Stimulated activated CD4-positive, alpha-beta T cell treated with anti-CD3 and anti-CD28 coated beads, Interleukin-1b, Interleukin-23, amount 100 ng/mL, for 4 hours (primary cell): Measurements from ENCODE around the gene GALNT9.
"Not testable (repeated sequence)": the region's sequence is repeated elsewhere in the genome, so short reads cannot be mapped to it uniquely, and the experiment has no call there.

ENCODE experiments used
- DNase-seq, 2 donors: peaks; one replicate each; pipeline ENCODE4 v3.0.0-alpha.2; 2020; ENCODE audit warnings: low read depth in 2 of 2

Gene GALNT9

DNA sequence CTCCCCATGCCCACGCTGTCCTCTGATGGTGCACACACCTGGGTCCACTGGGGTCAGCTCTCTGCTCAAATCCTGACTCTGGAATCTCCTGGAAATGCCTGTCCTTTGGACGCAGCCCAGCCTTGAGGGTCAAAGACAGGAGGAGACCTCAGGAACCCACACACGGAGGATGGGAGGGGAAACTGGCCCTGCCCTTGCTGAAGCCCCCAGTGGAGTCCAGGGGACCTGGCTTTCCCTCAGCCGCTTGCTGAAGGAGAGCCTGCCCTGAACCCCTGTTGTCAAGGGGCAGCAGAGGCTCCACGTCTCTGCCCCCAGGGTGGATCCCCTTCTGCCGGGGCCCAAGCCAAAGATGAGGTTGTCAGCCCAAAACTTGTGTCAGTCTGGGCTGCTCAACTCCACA is 16.9 kb downstream of the GALNT9 start:
- no peak for DNase-seq

DNA sequence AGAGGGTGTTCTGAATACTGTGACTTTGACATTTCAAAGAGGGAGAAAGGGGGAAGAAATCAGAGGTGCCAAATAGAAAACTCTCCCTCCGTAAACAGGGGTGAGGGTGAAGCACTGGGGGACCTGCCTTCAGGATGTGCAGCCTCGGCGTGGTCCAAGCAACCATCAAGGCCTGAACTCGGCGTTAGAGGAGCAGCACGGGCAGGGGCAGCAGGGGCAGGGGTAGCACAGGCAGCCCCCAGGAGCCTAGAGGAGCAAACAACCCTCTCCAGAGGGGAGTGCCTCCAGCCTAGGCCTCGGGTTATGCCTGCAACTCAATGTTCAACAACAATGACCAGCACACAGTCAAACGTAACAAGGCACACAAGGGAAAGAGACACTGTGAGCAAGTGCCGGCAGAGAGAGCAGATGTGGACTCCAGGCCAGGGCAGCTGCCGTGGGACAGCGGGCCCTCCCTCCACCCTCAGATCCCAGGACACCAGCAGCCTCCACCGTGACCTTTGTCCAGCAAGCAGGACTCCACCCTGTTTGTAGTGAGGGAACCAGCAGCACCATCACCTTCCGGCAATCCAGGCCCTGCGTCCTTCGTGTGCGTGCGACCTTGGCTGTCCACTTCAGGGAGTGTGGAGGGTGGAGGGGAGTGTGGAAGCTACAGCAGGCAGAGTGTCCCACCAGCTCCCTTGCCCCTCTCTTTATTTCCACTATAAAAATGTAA is 18.0 kb downstream of the GALNT9 start:
- no peak for DNase-seq

DNA sequence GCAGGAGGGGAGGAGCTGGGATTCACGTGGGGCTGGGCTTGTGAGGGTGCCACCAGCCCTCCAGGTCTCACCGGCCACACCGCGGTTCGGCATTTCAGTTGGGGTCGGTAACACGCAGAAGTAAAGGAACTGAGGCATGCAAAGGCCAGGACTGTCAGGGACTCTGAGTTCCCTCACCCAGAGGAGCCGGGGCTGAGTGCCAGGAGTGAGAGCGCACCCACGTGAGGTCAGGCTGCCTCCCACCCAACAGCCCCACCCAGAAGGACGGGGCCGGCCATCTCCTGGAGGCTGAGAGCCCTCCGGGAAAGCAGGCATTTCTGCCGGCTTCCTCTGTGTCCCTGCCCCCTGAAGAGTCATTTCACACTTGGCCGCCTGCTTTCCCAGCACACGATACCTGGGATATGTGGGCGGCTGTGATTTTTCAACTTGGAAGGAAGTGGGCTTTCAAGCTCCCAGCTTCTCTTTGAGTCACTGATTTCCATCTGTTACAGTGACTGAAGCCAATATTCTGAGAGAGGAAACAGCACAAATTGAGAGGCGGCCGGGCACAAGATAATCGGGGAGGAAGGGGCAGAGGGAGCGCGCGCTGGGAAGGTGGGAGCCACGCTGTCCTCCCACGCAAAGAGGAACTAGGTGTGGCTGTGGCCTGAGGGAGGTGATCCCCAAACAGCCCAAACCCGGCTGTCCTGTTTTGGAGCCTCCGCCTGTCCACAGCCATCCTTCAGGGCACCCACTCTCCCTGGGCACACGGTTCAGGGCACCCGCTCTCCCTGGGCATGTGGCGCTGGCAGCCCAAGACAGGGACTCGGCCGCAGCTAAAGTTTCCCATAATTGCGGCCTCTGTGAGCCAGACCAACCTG is 19.0 kb downstream of the GALNT9 start:
- DNase-seq, result no peak

DNA sequence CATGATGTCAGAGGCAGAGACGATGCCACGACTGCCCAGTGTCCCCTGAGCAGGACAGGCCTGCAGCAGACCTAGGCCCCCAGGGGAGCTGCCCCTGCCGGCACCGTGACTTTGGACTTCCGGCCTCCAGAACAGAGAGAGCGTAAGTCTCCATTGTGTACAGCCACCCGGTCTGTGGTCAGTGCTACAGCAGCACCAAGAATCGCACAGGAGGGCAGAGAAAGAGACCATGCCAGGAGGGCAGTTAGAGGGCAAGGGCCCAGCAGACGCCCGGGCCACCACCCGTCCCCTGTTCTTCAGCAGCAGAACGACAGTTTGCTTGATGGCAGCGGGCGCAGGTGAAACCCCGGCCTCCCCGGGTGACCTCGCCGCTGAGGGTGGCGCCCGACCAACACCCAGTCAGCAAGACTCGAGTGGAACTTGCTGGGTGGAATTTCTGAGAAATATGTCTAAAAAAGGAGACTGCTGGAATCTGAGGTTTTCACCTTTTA is 19.7 kb downstream of the GALNT9 start:
- DNase-seq, result no peak

DNA sequence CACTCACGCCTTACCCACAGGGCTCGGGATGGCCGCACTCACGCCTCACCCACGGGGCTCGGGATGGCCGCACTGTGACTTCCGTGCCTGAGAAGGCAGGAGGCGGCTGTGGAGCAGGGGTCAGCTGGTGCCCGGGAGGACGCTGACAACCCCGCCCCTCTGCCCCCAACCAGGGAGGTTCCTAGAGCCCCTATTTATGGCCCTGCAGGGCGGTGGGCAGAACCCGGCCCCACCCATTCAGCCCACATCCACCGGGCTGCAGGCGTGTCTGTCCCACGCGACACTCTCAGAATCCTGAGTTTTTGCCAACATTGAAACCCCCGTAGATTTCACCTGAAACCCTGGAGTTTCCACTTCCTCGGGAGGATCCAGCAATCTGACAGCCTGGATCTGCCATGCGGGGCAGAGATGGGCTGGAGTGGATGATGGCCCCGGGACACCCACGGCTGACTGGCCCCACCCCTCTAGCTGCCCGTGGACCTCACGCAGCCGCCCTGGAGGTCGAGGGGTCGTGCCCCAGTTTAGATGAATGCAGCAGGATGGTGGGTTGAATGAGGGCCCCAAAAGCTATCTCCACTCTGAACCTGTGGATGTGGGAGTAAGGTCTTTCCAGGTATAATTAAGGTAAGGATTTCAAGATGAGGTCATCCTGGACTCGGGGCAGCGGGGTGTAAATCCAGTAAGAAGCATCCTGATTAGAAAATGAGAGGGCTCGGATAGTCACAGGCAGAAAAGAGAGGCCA is 20.4 kb downstream of the GALNT9 start:
- no peak for DNase-seq

DNA sequence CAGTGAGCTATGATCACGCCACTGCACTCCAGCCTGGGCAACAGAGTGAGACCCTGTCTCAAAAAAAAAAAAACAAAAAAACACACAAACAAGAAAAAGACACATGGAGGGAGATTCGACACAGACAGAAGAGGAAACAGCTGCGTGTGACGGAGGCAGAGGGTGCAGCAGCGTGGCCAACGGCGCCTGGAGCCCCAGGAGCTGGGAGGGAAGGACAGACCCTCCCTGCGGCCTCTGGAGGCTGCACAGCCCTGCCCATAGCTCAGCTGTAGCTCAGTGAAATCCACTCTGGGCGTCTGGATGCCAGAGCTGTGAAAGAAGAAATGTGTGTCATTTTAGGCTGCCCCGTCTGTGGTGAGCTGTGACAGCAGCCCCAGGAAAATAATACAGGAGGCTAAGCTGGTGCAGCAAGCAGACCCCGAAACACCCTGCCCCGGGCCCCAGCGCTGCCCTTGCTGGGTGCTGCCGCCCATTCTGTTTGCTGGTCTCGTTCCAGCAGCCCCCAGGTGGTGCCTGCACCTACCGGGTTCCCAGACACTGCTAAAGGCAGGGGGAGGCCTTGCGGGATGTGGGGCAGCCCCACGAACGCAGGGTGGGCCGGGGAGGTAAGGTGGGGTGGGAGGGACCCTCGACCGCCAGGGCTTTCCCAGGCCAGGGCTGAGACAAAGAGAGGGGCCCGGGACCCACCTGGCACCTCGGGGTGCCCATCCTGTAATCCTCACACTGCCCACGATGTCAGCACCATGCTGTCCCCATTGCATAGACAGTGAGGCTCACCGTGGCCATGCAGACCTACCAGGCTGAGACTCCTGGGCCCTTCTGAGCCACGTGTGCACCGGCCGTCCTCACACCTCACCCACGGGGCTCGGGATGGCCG is 21.2 kb downstream of the GALNT9 start:
- DNase-seq, result no peak

DNA sequence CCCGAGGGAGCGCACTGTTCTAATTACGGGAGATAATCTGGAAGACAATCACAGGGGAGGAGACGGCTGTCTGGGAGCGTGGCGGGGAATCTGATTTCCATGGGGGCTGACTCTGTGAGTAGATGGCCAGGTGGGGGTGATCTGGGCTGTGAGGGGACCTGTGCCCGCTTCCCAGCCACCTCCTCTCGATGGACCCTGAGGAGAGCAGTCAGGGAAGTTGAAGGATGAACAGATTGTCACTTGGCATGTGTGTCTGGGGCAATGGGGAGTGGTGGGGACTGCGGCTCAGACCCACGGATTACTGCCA is 22.6 kb downstream of the GALNT9 start:
- DNase-seq, result no peak

DNA sequence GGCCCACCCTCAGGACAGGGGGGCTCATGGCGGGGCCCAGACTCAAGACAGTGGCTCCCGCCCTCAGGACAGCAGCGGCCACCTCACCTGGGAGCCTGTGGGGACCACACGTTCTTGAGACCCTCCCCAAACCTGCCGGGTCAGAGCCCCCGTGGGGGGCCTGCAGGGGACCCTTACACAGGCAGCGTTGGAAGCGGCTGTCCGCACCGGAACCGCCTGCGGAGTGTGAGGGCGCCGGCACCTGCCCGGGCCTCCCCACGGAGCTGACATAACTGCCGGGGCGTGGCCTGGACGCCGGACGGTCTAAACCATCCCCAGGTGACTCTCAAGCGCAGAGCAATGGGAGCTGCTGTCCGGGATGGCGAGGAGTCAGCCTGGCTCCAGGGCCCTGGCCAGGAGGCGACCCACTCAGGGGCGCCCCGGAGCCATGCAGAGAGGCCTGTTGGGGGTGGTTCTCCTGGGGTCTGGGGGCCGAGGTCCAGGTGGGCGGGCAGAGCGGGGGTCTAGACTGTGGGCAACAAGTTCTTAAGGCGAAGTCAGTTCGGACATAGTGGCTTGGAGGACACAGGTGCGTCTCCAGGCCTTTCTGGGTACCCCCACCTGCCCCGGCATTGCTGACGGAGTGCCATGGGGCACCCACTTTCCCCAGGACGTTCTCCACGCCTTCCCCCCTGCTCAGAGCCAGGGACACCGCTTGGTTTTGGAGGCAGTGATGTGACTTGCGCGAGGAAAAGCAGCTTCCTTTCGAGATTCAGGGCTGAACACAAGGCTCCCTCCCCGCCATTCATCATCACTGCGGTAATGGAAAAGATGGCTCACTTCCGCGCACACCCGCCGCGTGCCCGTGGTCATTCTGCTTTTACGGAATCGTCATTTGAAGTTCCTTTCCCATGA is 23.2 kb downstream of the GALNT9 start:
- no peak for DNase-seq

DNA sequence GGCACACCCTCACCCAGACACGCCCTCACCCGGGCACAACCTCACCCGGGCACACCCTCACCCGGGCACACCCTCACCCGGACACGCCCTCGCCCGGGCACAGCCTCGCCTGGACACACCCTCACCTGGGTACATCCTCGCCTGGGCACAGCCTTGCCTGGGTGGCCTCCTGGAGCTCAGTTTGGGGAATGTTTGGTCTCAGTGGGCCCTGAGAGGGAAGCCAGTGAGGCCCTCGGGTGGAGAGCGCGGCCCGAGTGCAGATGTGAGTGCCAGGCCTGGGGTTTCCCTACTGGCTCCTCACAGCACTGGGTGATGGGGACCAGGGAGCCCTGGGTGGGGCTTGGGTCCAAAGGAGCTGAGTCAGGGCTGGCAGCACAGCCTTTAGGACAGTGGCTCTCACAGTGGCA is 23.8 kb downstream of the GALNT9 start:
- no peak for DNase-seq

DNA sequence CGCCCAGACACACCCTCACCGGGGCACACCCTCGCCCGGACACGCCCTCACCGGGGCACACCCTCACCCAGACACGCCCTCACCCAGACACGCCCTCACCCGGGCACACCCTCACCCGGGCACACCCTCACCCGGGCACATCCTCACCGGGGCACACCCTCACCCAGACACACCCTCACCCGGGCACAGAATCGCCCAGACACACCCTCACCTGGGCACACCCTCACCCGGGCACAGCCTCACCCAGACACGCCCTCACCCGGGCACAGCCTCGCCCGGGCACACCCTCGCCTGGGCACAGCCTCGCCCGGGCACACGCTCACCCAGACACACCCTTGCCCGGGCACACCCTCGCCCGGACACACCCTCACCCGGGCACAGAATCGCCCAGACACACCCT is 24.5 kb downstream of the GALNT9 start:
- DNase-seq, result not testable (repeated sequence)

DNA sequence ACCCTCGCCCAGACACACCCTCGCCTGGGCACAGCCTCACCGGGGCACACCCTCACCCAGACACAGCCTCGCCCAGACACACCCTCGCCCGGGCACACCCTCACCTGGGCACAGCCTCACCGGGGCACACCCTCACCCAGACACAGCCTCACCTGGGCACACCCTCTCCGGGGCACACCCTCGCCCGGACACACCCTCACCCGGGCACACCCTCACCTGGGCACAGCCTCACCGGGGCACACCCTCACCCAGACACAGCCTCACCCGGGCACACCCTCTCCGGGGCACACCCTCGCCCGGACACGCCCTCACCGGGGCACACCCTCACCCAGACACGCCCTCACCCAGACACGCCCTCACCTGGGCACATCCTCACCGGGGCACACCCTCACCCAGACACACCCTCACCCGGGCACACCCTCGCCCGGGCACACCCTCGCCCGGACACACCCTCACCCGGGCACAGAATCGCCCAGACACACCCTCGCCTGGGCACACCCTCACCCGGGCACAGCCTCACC is 25.5 kb downstream of the GALNT9 start:
- not testable (repeated sequence) for DNase-seq

DNA sequence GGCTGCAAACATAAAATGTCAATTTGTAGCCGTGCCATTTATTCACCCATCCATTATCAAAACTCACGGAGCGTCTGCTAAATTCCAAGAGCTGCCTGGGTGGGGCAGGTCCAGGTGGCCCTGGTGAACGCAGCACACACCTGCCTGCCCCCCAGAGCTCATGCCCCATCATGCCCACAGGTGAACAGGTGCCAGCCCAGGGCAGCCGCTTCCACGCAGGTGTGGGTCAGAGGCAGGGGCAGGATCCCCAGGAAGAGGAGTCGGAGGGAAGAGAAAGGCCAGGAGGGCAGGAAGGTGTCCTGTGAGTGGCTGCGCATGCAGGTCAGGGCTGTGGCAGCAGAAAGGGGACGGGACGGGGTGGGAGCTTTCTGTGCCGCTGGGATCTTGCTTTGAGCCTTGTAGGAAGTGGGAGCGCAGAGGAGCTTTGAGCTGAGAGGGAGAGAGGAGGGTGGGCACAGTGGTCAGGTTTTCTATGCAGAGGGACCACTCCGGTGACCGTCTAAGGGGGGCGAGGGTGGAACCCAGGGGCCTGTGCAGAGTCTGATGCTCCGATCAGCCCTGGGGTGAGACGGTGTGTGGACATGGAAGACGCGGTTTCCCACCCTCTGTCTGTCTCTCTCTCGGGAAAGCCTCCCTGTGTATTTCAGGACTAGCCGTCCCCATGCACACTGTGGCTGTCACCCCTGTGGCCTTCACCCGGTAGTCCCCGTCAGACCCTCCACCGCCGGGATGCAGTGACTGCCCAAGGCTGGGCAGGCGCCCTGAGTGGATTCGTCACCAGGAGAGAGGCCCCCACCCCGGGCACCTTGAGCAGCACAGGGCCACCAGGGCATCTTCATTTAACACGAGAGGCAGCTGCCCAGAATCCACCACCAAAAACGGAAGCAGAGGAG is 26.7 kb downstream of the GALNT9 start:
- no peak for DNase-seq

DNA sequence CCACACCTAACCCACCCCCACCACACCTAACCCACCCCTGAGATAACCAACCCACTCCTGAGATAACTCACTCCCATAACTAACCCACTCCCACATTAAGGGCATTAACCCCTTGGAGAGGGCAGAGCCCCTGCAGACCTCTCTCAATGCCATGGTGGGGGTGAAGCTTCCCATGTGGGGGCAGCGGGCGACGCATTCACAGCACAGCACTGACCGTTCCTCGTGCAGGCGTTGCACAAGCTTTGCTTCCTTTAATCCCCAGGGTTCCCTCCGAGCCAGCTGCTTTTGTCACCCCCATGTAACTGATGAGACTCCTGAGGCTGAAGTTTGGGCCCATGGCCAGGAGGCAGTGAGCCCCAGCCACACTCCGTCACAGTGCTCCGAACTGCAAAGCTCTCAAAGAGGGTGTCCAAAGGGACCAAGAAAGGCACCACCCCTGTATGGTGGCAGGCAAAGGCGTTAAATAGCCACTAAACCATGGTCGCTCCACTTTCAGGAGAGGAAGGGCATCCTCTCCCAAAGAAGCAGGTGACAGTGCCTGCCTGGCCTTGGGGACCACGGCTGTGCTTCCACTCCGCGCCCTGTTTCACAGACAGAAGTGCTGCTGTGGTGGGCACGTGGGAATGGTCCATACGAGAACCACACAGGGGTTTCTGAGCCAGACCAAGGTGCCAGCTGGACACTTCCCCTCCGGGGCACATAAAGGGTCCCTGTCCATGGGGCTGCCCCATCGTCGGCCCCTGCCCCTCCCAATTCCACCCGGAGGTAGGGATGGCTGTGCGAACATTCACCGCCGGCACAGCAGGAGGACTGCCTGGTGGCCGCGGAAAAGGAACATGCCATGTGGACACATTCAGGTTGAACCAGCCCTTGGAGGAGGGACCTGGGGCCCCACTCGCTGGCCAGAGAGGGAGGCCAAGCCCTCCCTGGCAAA is 28.3 kb downstream of the GALNT9 start:
- no peak for DNase-seq

DNA sequence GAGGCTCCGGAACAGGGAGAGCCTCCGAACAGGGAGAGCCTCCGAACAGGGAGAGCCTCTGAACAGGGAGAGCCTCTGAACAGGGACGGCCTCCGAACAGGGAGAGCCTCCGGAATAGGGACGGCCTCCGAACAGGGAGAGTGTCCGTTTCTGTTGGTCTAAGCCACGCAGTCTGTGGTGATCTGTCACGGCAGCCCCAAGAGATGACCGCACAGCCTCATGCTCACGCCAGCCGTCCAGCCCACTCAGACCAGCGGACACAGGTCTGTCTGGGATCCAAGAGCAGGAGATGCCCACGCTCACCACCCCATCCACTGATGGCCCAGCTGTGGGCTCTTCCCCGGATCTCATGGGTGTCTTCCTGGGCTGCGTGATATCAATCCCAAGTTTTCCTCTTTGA is 33.3 kb downstream of the GALNT9 start:
- no peak for DNase-seq

DNA sequence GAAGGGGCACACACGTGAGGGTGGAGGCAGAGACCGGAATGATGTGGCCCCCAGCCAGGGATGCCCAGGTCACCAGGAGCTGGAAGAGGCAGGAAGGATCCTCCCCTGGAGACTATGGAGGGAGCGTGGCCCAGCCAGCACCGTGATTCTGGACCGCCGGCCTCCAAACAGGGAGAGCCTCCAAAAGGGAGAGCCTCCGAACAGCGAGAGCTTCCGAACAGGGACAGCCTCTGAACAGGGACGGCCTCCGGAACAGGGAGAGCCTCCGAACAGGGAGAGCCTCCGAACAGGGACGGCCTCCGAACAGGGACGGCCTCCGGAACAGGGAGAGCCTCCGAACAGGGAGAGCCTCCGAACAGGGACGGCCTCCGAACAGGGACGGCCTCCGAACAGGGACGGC is 33.8 kb downstream of the GALNT9 start:
- not testable (repeated sequence) for DNase-seq

DNA sequence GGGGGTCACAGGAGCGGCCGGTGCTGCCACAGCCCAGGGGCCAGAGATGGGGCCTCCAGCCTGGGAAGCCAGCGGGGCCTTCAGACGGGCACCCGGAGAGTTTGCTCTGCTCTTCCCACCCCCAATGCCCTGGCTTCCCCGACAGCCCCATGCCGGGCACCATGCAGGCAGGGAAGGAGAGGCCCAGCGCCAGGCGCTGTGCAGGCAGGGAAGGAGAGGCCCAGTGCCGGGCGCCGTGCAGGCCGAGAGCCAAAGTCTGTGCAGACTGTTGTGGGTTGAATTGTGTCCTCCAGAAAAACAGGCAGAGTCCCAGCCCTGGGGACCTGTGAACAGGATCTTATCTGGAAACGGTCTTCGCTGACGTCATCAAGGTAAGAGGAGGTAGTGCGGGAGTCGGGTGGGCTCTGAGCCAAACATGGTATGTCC is 34.3 kb downstream of the GALNT9 start:
- DNase-seq, result no peak

DNA sequence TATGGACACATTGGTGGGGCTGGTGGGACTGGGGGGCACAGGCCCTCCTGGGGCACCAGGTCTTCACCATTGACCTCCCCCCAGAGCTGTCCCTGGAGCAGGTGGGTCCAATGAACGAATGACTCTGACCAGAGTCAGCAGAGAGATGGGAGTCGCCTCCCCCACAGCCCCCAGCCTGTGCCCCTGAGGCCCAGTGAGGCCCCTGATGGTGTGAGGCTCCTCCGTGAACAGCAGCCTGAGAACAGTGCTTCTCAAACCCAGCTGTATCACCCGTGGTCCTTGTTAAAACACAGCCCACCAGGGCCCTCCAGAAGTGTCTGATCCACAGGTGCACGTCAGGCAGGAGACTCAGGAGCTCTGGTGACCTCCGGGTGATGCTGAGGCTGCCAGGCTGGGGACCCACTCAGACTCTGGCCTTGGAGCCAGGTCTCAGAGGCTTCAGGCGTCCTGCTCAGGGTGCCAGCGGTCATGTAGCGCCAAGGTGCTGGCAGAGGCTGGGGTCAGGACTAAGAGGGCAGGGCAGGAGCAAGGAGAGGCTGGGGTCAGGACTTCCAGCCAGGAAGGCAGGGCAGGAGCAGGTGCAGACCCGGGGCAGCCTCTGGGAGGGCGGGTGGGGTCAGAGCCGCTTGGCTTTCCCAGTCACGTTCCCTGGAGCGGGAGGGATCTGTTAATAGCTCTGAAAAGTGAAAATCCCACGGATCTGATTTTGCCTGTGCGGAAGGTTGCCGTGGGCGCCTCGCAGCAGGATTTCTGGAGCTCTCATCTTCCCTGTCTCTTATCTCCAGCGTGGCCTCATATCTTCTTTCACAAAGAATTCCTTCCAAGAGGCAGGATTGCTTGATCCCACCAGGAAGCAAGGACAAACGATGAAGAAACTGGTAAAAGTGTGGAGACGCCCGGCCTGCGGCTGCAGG is 35.0 kb downstream of the GALNT9 start:
- no peak for DNase-seq
